ENCODE measurements around the gene LST1.

- TF ChIP-seq CTCF (IDR thresholded peaks at IDR 0.05) (no peak), POLR2A (IDR thresholded peaks at IDR 0.05) (no peak), EP300 (IDR thresholded peaks at IDR 0.05) (no peak)
Observed at GRCh38 chr6:31556307-31556706, 29.8 kb upstream of the LST1 start.
